Trophoblast cell (in vitro differentiated cells and primary cell): Measurements from ENCODE around the gene ARRDC4.
"Not testable (repeated sequence)": the region's sequence is repeated elsewhere in the genome, so short reads cannot be mapped to it uniquely, and the experiment has no call there.

Experiments used
- DNase-seq, 2 donors: peaks; one replicate each; pipeline ENCODE4 v3.0.0-alpha.2; 2016
- H2AFZ ChIP-seq: 2 replicates; pipeline ENCODE4 v1.6.1; 2013; ENCODE audit warnings: low read length, moderate library complexity, mild to moderate bottlenecking; ENCODE audit not compliant: insufficient read depth, poor library complexity
- H2AK5ac ChIP-seq: 2 replicates; pipeline ENCODE4 v1.6.1; 2013; ENCODE audit warnings: mild to moderate bottlenecking, low read length
- H2BK120ac ChIP-seq: 2 replicates; pipeline ENCODE4 v1.6.1; 2013; ENCODE audit warnings: low read length, mild to moderate bottlenecking, moderate library complexity; ENCODE audit not compliant: insufficient read depth, poor library complexity
- H2BK12ac ChIP-seq: 2 replicates; pipeline ENCODE4 v1.6.1; 2013; ENCODE audit warnings: mild to moderate bottlenecking, low read length, moderate library complexity
- H2BK5ac ChIP-seq: 2 replicates; pipeline ENCODE4 v1.6.1; 2013; ENCODE audit warnings: low read length, low read depth, moderate library complexity, mild to moderate bottlenecking; ENCODE audit not compliant: poor library complexity
- H3K14ac ChIP-seq: 2 replicates; pipeline ENCODE4 v1.6.1; 2013; ENCODE audit warnings: mild to moderate bottlenecking, low read length
- H3K18ac ChIP-seq: 2 replicates; pipeline ENCODE4 v1.6.1; 2013; ENCODE audit warnings: mild to moderate bottlenecking, low read length
- H3K23ac ChIP-seq: 2 replicates; pipeline ENCODE4 v1.6.1; 2013; ENCODE audit warnings: low read length
- H3K27ac ChIP-seq: 2 replicates; pipeline ENCODE4 v1.5.1; 2013; ENCODE audit warnings: low read depth, mild to moderate bottlenecking, inconsistent platforms, low read length, moderate library complexity
- H3K27me3 ChIP-seq: 2 replicates; pipeline ENCODE4 v1.6.1; 2013; ENCODE audit warnings: inconsistent platforms, mild to moderate bottlenecking, low read length, moderate library complexity; ENCODE audit not compliant: insufficient read depth
- H3K36me3 ChIP-seq, 2 experiments: 1 replicate in 1 of 2; 2 replicates in 1 of 2; pipeline ENCODE4 v1.6.1; 2013; ENCODE audit warnings: low read length in 2 of 2, mild to moderate bottlenecking in 2 of 2, moderate library complexity in 1 of 2; ENCODE audit not compliant: insufficient read depth in 2 of 2, control insufficient read depth in 1 of 2
- H3K4ac ChIP-seq: 2 replicates; pipeline ENCODE4 v1.6.1; 2013; ENCODE audit warnings: low read depth, mild to moderate bottlenecking, low read length, moderate library complexity
- H3K4me1 ChIP-seq, 2 experiments: 1 replicate in 1 of 2; 2 replicates in 1 of 2; pipeline ENCODE4 v1.6.1; 2013; ENCODE audit warnings: low read length in 2 of 2, mild to moderate bottlenecking in 2 of 2, moderate library complexity in 1 of 2; ENCODE audit not compliant: insufficient read depth in 2 of 2, control insufficient read depth in 1 of 2
- H3K4me2 ChIP-seq: 2 replicates; pipeline ENCODE4 v1.6.1; 2013; ENCODE audit warnings: inconsistent platforms, mild to moderate bottlenecking, low read length, moderate library complexity
- H3K4me3 ChIP-seq: 2 replicates; pipeline ENCODE4 v1.5.1; 2013; ENCODE audit warnings: mild to moderate bottlenecking, low read depth, low read length, inconsistent platforms
- H3K79me1 ChIP-seq: one replicate; pipeline ENCODE4 v1.6.1; 2013; ENCODE audit warnings: low read length
- H3K79me2 ChIP-seq: 2 replicates; pipeline ENCODE4 v1.6.1; 2013; ENCODE audit warnings: low read length, mild to moderate bottlenecking; ENCODE audit not compliant: control insufficient read depth, insufficient read depth, poor library complexity
- H3K9ac ChIP-seq: 2 replicates; pipeline ENCODE4 v1.6.1; 2013; ENCODE audit warnings: mild to moderate bottlenecking, low read length
- H3K9me3 ChIP-seq: 2 replicates; pipeline ENCODE4 v1.6.1; 2013; ENCODE audit warnings: low read depth, mild to moderate bottlenecking, control low read depth, inconsistent platforms, low read length; ENCODE audit not compliant: insufficient read depth
- H4K12ac ChIP-seq: 2 replicates; pipeline ENCODE4 v1.6.1; 2013; ENCODE audit warnings: low read depth, mild to moderate bottlenecking, low read length, moderate library complexity
- H4K8ac ChIP-seq: 2 replicates; pipeline ENCODE4 v1.6.1; 2013; ENCODE audit warnings: low read depth, mild to moderate bottlenecking, low read length, moderate library complexity
- H4K91ac ChIP-seq: one replicate; pipeline ENCODE4 v1.6.1; 2013; ENCODE audit warnings: low read depth, mild to moderate bottlenecking, low read length, moderate library complexity
- WGBS: extraction: QIAGEN DNeasy Blood & Tissue Kit; methylation state at CpG from one replicate; pipeline ENCODE4 v1.1.7; 2013; ENCODE audit warnings: missing lambda C conversion rate; ENCODE audit not compliant: insufficient read length, insufficient coverage; ENCODE audit errors: extremely low coverage; 5-methylcytosine and 5-hydroxymethylcytosine counted together

The ARRDC4 gene

GRCh38 chr15:97984157-97984556 is 23.7 kb downstream of the ARRDC4 start:
- Histone ChIP-seq H3K23ac (no peak overlapping the region), H3K14ac (no peak overlapping the region), H2BK12ac (no peak overlapping the region), H3K9ac (no peak overlapping the region), H3K36me3 (no peaks in the 10 kb centered on the region), H2AFZ (no peak overlapping the region), H3K27me3 (no peaks in the 10 kb centered on the region), H4K91ac (no peak overlapping the region), H3K4me1 (no peaks in the 10 kb centered on the region), H2BK120ac (no peak overlapping the region), H2AK5ac (no peak overlapping the region), H3K79me2 (no peaks in the 10 kb centered on the region), H3K18ac (no peak overlapping the region), H4K12ac (no peak overlapping the region), H3K9me3 (peaks cover 5% of the 10 kb centered on the region), H3K27ac (no peak overlapping the region), H3K4me3 (no peak overlapping the region), H3K4me2 (no peak overlapping the region), H3K4ac (no peak overlapping the region), H4K8ac (no peak overlapping the region), H2BK5ac (no peak overlapping the region), H3K79me1 (no peaks in the 10 kb centered on the region)
- WGBS, result no CpG with 5 or more reads among the region's 1 CpG
- DNase-seq, result peak; percentile 79 to 88

- H4K12ac ChIP-seq, H2AFZ ChIP-seq, H3K14ac ChIP-seq, H3K79me1 ChIP-seq, H3K9me3 ChIP-seq, H3K36me3 ChIP-seq, H3K4ac ChIP-seq, H3K18ac ChIP-seq, H3K23ac ChIP-seq, H2BK5ac ChIP-seq, H4K8ac ChIP-seq, H3K4me2 ChIP-seq, H2BK120ac ChIP-seq, H2BK12ac ChIP-seq, H3K4me1 ChIP-seq, H3K27ac ChIP-seq, H3K27me3 ChIP-seq, H2AK5ac ChIP-seq, H3K79me2 ChIP-seq, DNase-seq, H3K9ac ChIP-seq, H3K4me3 ChIP-seq, H4K91ac ChIP-seq: not testable (repeated sequence)
- WGBS, result no CpG with 5 or more reads among the region's 2 CpGs
Measured at GRCh38 chr15:97985979-97986378, 25.5 kb downstream of the ARRDC4 start.

GRCh38 chr15:97986781-97987180 is 26.3 kb downstream of the ARRDC4 start:
- Histone ChIP-seq H3K4me2 (no peak overlapping the region), H3K79me1 (no peaks in the 10 kb centered on the region), H3K14ac (no peak overlapping the region), H3K27me3 (no peaks in the 10 kb centered on the region), H3K4me1 (no peaks in the 10 kb centered on the region), H3K9me3 (peaks cover 5% of the 10 kb centered on the region), H2BK5ac (no peak overlapping the region), H3K18ac (no peak overlapping the region), H2BK120ac (no peak overlapping the region), H4K91ac (no peak overlapping the region), H2AK5ac (no peak overlapping the region), H4K8ac (no peak overlapping the region), H4K12ac (no peak overlapping the region), H3K9ac (no peak overlapping the region), H3K4ac (no peak overlapping the region), H3K23ac (no peak overlapping the region), H2AFZ (no peak overlapping the region), H3K36me3 (no peaks in the 10 kb centered on the region), H3K4me3 (no peak overlapping the region), H3K27ac (no peak overlapping the region), H3K79me2 (no peaks in the 10 kb centered on the region), H2BK12ac (no peak overlapping the region)
- DNase-seq, result no peak
- no CpG with 5 or more reads among the region's 2 CpGs for WGBS

- no peaks in the 10 kb centered on the region for H3K36me3 ChIP-seq
- H4K91ac ChIP-seq, result no peak overlapping the region
- H4K8ac ChIP-seq, result no peak overlapping the region
- H3K14ac ChIP-seq, result no peak overlapping the region
- no peaks in the 10 kb centered on the region for H3K4me1 ChIP-seq
- H3K18ac ChIP-seq, result no peak overlapping the region
- no peak overlapping the region for H3K23ac ChIP-seq
- no peak overlapping the region for H3K9ac ChIP-seq
- H3K79me1 ChIP-seq, result no peaks in the 10 kb centered on the region
- H3K9me3 ChIP-seq, result peaks cover 5% of the 10 kb centered on the region
- no peak overlapping the region for H2BK120ac ChIP-seq
- H2BK5ac ChIP-seq, result no peak overlapping the region
- no peak overlapping the region for H3K27ac ChIP-seq
- no peak overlapping the region for H3K4me3 ChIP-seq
- H3K4ac ChIP-seq, result no peak overlapping the region
- H2AFZ ChIP-seq, result no peak overlapping the region
- DNase-seq, result no peak
- H3K27me3 ChIP-seq, result no peaks in the 10 kb centered on the region
- H3K4me2 ChIP-seq, result no peak overlapping the region
- no peak overlapping the region for H4K12ac ChIP-seq
- no peak overlapping the region for H2BK12ac ChIP-seq
- WGBS, result no CpG with 5 or more reads among the region's 2 CpGs
- no peaks in the 10 kb centered on the region for H3K79me2 ChIP-seq
- H2AK5ac ChIP-seq, result no peak overlapping the region
Measured at GRCh38 chr15:97989299-97989698, 28.8 kb downstream of the ARRDC4 start.
